Fibroblast of lung (primary cell): Measurements from ENCODE around the gene SLC31A1. TPM values are rescaled to one million over a fixed set of nuclear protein-coding genes. Genes with fewer than 3 reads are reported as not detected.

ENCODE experiments used
- DNase-seq, 2 donors: peaks; one replicate each; pipeline versions ENCODE4 v3.0.0 to v3.0.0-alpha.2; 2010; ENCODE audit warnings: low read depth in 2 of 2
- H2AFZ ChIP-seq: 2 replicates; pipeline ENCODE4 v1.5.1; 2012; ENCODE audit warnings: low read length, control low read depth, inconsistent platforms
- H3K27ac ChIP-seq: 2 replicates; pipeline ENCODE4 v1.5.1; 2011; ENCODE audit warnings: low read length, control low read depth; ENCODE audit not compliant: insufficient read depth
- H3K27me3 ChIP-seq: 2 replicates; pipeline ENCODE4 v1.5.1; 2011; ENCODE audit warnings: mild to moderate bottlenecking, low read length; ENCODE audit not compliant: control insufficient read depth, insufficient read depth
- H3K36me3 ChIP-seq: 2 replicates; pipeline ENCODE4 v1.5.1; 2011; ENCODE audit warnings: low read length; ENCODE audit not compliant: control insufficient read depth, insufficient read depth
- H3K4me1 ChIP-seq: 2 replicates; pipeline ENCODE4 v1.5.1; 2011; ENCODE audit warnings: low read length; ENCODE audit not compliant: control insufficient read depth, insufficient read depth; ENCODE audit errors: extremely low read depth
- H3K4me2 ChIP-seq: 2 replicates; pipeline ENCODE4 v1.5.1; 2011; ENCODE audit warnings: low read length, control low read depth; ENCODE audit not compliant: insufficient read depth; ENCODE audit errors: extremely low read depth
- H3K4me3 ChIP-seq, 4 experiments: fragments of 200-600 bp in 1 of 4; sonication (generic) in 1 of 4; replicated peaks in 1 of 4; 2 replicates each; pipeline ENCODE4 v1.5.1; 2011 to 2016; ENCODE audit warnings: low read length in 4 of 4, low read depth in 3 of 4, mild to moderate bottlenecking in 3 of 4, control low read depth in 2 of 4, inconsistent platforms in 1 of 4, mixed read lengths in 1 of 4; ENCODE audit not compliant: insufficient read depth in 1 of 4; ENCODE audit errors: control extremely low read depth in 1 of 4
- H3K79me2 ChIP-seq: 2 replicates; pipeline ENCODE4 v1.5.1; 2012; ENCODE audit warnings: mild to moderate bottlenecking, low read length, inconsistent platforms; ENCODE audit not compliant: control insufficient read depth, insufficient read depth
- H3K9ac ChIP-seq: 2 replicates; pipeline ENCODE4 v1.5.1; 2011; ENCODE audit warnings: mild to moderate bottlenecking, low read length, control low read depth; ENCODE audit not compliant: insufficient read depth
- H3K9me3 ChIP-seq: 2 replicates; pipeline ENCODE4 v1.5.1; 2012; ENCODE audit warnings: low read depth, low read length; ENCODE audit not compliant: control insufficient read depth, insufficient read depth
- H4K20me1 ChIP-seq: 2 replicates; pipeline ENCODE4 v1.5.1; 2011; ENCODE audit warnings: low read length; ENCODE audit not compliant: control insufficient read depth, insufficient read depth; ENCODE audit errors: extremely low read depth
- CTCF ChIP-seq, 2 donors: IDR thresholded peaks in 1 of 2; conservative IDR thresholded peaks in 1 of 2; 1 replicate in 1 of 2; 2 replicates in 1 of 2; pipeline ENCODE4 v1.5.1; 2011 to 2012; ENCODE audit warnings: low read length in 2 of 2, control low read depth in 1 of 2, inconsistent platforms in 1 of 2, low read depth in 1 of 2, mild to moderate bottlenecking in 1 of 2
- EZH2 ChIP-seq: IDR thresholded peaks from 2 replicates; pipeline ENCODE4 v1.5.1; 2012; ENCODE audit warnings: low read length, control low read depth, mild to moderate bottlenecking; ENCODE audit errors: missing control alignments
- polyA minus RNA-seq: library from RNA; depleted of rRNA, polyadenylated mRNA; stranded (reverse); fragments of >200 nt; gene quantifications from 2 replicates; pipeline ENCODE4 v1.2.3, GENCODE V29; 2011; ENCODE audit warnings: low replicate concordance
- polyA plus RNA-seq, 2 donors: library from polyadenylated mRNA; depleted of rRNA in 1 of 2; stranded (reverse) in 1 of 2; unstranded in 1 of 2; fragments of >200 nt; gene quantifications; 2 replicates each; pipeline ENCODE4 v1.2.1, GENCODE V29; 2011 to 2012; ENCODE audit warnings: missing spikeins in 1 of 2
- total RNA-seq: library from RNA; depleted of rRNA; stranded (reverse); fragments of >200 nt; gene quantifications from 2 replicates; pipeline ENCODE4 v1.2.1, GENCODE V29; 2014

SLC31A1 gene
- total RNA-seq: 31.1 and 44.4 TPM in 2 replicates
- polyA plus RNA-seq: 33.0 and 40.9 TPM in 2 replicates
- polyA plus RNA-seq (2012): 28.5 and 30.5 TPM in 2 replicates
- 11.3 and 24.6 TPM in 2 replicates for polyA minus RNA-seq

DNA sequence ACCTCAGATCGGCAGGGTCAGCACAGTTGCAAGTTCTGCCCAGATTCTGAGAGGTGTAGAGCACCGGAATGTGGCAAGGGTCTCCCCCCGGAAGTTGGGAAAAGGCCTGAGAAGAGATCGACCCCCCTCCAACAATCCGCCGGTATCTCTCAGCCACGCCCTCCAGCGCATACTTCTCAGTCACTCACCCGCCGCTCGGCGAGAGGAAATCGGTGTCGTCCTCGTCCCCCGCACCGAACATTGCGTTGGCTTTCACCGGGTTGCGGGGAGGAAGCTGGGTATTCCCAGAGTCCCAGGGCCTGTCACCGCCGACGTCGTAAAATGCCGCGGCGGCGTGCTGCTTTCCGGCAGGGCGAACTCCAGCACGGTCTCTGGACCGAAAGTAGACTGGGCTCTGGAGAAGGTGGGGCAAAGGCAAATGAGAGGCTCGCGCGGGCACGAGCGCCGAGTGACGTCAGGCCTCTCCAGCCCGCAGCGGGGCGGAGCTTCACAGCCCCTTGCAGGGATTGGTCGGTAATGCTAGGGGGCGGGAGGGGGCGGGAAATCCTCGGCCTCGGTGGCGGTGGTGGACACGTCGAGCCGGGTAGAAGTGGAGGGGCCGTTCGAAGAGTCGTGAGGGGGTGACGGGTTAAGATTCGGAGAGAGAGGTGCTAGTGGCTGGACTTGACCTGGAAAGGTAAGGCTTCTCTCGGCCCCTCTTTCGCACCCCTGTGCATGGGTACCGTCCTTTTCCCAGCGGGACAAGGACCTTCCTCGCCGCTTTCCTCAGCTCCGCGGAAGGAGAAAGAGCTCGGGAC, at the start of gene SLC31A1, which contains the start of gene FKBP15:
Gene SLC31A1, plus strand, starts transcription at position 542 of the 797 bp plus-strand sequence. CDS start 34,605 bp downstream, outside the sequence.
Gene FKBP15, minus strand, starts transcription at position 275 of the 797 bp plus-strand sequence. Its CDS starts 34 bp downstream, at position 241.
- Histone ChIP-seq H3K9me3 (no peaks in the 10 kb centered on the region), H4K20me1 (no peaks in the 10 kb centered on the region), H3K27ac (peak within 1 kb of the TSS; percentile 89), H2AFZ (peak within 1 kb of the TSS; percentile 95), H3K36me3 (no peaks in the 10 kb centered on the region), H3K79me2 (peaks cover 40% of the 10 kb centered on the region), H3K4me3 (peak within 1 kb of the TSS; percentile 81 to 96 (median 90)), H3K9ac (peak within 1 kb of the TSS; percentile 83), H3K4me1 (peaks cover 4% of the 10 kb centered on the region), H3K4me2 (peak within 1 kb of the TSS; percentile 96), H3K27me3 (no peaks in the 10 kb centered on the region)
- DNase-seq: peak; percentile 98 to 99
- TF ChIP-seq EZH2: no peak
- no peak for TF ChIP-seq CTCF (conservative IDR thresholded peaks at IDR 0.05 in 1 of 2, IDR thresholded peaks at IDR 0.05 in 1 of 2; ENCODE audit: low read depth in 1 of 2, low read length in 2 of 2)

- Histone ChIP-seq H3K4me1 (no peaks in the 10 kb centered on the region), H3K4me3 (no peak overlapping the region), H3K4me2 (no peak overlapping the region), H3K79me2 (no peaks in the 10 kb centered on the region), H4K20me1 (no peaks in the 10 kb centered on the region), H3K9ac (no peak overlapping the region), H3K27me3 (no peaks in the 10 kb centered on the region), H3K36me3 (peaks cover 16% of the 10 kb centered on the region), H2AFZ (no peak overlapping the region), H3K27ac (no peak overlapping the region), H3K9me3 (no peaks in the 10 kb centered on the region)
- DNase-seq: no peak
- TF ChIP-seq EZH2 (no peak), CTCF (conservative IDR thresholded peaks at IDR 0.05 in 1 of 2, IDR thresholded peaks at IDR 0.05 in 1 of 2; ENCODE audit: low read depth in 1 of 2, low read length in 2 of 2) (no peak)
Observed at GRCh38 chr9:113173341-113173740, 48.0 kb upstream of the SLC31A1 start.

DNA sequence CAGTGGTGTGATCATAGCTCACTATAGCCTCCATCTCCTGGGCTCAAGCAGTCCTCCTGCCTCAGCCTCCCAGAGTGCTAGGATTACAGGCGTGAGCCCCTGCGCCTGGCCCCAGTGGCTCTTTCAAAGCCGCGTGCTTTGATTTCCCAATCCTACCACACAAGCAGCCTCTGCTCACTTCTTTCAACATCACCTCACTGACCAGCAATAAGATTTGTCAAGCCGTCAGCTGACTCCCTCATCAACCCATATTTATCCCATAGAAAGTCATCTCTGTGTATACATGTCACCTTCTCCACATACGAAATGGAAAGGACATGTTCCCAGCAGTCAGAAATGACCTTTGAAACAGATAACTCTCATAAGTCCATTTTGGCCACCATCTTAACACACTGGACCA, 44.5 kb upstream of the SLC31A1 start:
- Histone ChIP-seq H2AFZ (no peak overlapping the region), H3K79me2 (no peaks in the 10 kb centered on the region), H3K9me3 (no peaks in the 10 kb centered on the region), H3K4me2 (no peak overlapping the region), H3K27ac (no peak overlapping the region), H3K4me3 (no peak overlapping the region), H3K36me3 (peaks cover 9% of the 10 kb centered on the region), H3K27me3 (no peaks in the 10 kb centered on the region), H3K9ac (no peak overlapping the region), H4K20me1 (no peaks in the 10 kb centered on the region), H3K4me1 (no peaks in the 10 kb centered on the region)
- TF ChIP-seq CTCF (conservative IDR thresholded peaks at IDR 0.05 in 1 of 2, IDR thresholded peaks at IDR 0.05 in 1 of 2; ENCODE audit: low read depth in 1 of 2, low read length in 2 of 2) (no peak), EZH2 (no peak)
- DNase-seq: no peak
